Thymus (tissue), 11 donors: ENCODE data around the gene SLC35C1. TPM values are rescaled to one million over a fixed set of nuclear protein-coding genes. Genes with fewer than 3 reads are reported as not detected.

Experiments used
- DNase-seq, 9 donors: peaks; one replicate each; pipeline ENCODE4 v3.0.0-alpha.2; 2013; ENCODE audit warnings: low spot score in 9 of 9, low read depth in 6 of 9, missing footprints in 1 of 9
- H3K27ac ChIP-seq, 2 donors: one replicate each; pipeline ENCODE4 v1.5.1; 2013; ENCODE audit warnings: control low read depth in 1 of 2, low read depth in 1 of 2, low read length in 1 of 2, mild to moderate bottlenecking in 1 of 2, moderate library complexity in 1 of 2
- H3K27me3 ChIP-seq, 2 donors: one replicate each; pipeline ENCODE4 v1.5.1; 2013; ENCODE audit warnings: low read length in 1 of 2; ENCODE audit not compliant: control insufficient read depth in 2 of 2, insufficient read depth in 1 of 2
- H3K36me3 ChIP-seq, 2 donors: one replicate each; pipeline ENCODE4 v1.5.1; 2013; ENCODE audit warnings: low read length in 1 of 2, mild to moderate bottlenecking in 1 of 2, moderate library complexity in 1 of 2; ENCODE audit not compliant: control insufficient read depth in 2 of 2, insufficient read depth in 2 of 2
- H3K4me1 ChIP-seq, 2 donors: one replicate each; pipeline ENCODE4 v1.5.1; 2013; ENCODE audit warnings: low read length in 2 of 2; ENCODE audit not compliant: control insufficient read depth in 2 of 2, insufficient read depth in 2 of 2
- H3K4me3 ChIP-seq, 2 donors: one replicate each; pipeline ENCODE4 v1.5.1; 2013; ENCODE audit warnings: low read length in 2 of 2, control low read depth in 1 of 2, mild to moderate bottlenecking in 1 of 2
- H3K9me3 ChIP-seq, 2 donors: one replicate each; pipeline ENCODE4 v1.5.1; 2013; ENCODE audit warnings: low read length in 1 of 2, mild to moderate bottlenecking in 1 of 2; ENCODE audit not compliant: control insufficient read depth in 2 of 2, insufficient read depth in 1 of 2
- WGBS: extraction: QIAGEN DNeasy Blood & Tissue Kit; methylation state at CpG from one replicate; pipeline ENCODE4 v1.1.7; 2013; 5-methylcytosine and 5-hydroxymethylcytosine counted together
- polyA plus RNA-seq: library from polyadenylated mRNA; stranded (reverse); fragments of 200-250 nt; gene quantifications from one replicate; pipeline ENCODE4 v1.2.3, GENCODE V29; 2013
- total RNA-seq: library from RNA; stranded (reverse); fragments of 120-200 nt; gene quantifications from one replicate; pipeline ENCODE4 v1.2.4, GENCODE V29; 2013
- donor health status: healthy.

SLC35C1 gene
- total and polyA plus RNA-seq, 2 donors = 0.99 to 7.3 TPM

- 92% methylated on average over 5 of the region's 5 CpGs for WGBS
- Histone ChIP-seq H3K4me3 (no peak overlapping the region), H3K9me3 (peaks cover 0 to 3% of the 10 kb centered on the region in 2 donors), H3K4me1 (peaks cover 0 to 11% of the 10 kb centered on the region in 2 donors), H3K27me3 (peaks cover 0 to 2% of the 10 kb centered on the region in 2 donors), H3K27ac (no peak overlapping the region), H3K36me3 (no peaks in the 10 kb centered on the region)
- no peak for DNase-seq
Observed at GRCh38 chr11:45768486-45768885, 36.5 kb upstream of the SLC35C1 start.

GRCh38 chr11:45769960-45770359 is 35.0 kb upstream of the SLC35C1 start:
- peaks cover 0 to 3% of the 10 kb centered on the region in 2 donors for H3K9me3 ChIP-seq
- over 99% methylated on average over 5 of the region's 5 CpGs for WGBS
- no peaks in the 10 kb centered on the region for H3K36me3 ChIP-seq
- no peak overlapping the region for H3K4me3 ChIP-seq
- peaks cover 0 to 10% of the 10 kb centered on the region in 2 donors for H3K27me3 ChIP-seq
- no peak for DNase-seq
- H3K27ac ChIP-seq = no peak overlapping the region
- H3K4me1 ChIP-seq = peaks cover 0 to 11% of the 10 kb centered on the region in 2 donors

- DNase-seq = peak; percentile 38 to 84 (median 65)
- Histone ChIP-seq H3K4me1 (peaks cover 0 to 11% of the 10 kb centered on the region in 2 donors), H3K27ac (no peak overlapping the region), H3K9me3 (peaks cover 0 to 3% of the 10 kb centered on the region in 2 donors), H3K36me3 (no peaks in the 10 kb centered on the region), H3K4me3 (peak overlapping the region; percentile 56 to 57), H3K27me3 (peaks cover 0 to 10% of the 10 kb centered on the region in 2 donors)
- WGBS = 7% methylated on average over 18 of the region's 18 CpGs
Observed at GRCh38 chr11:45771193-45771565, 33.8 kb upstream of the SLC35C1 start.

- Histone ChIP-seq H3K27ac (no peak overlapping the region), H3K4me1 (peaks cover 0 to 11% of the 10 kb centered on the region in 2 donors), H3K4me3 (peak overlapping the region; percentile 56 to 57), H3K9me3 (peaks cover 0 to 3% of the 10 kb centered on the region in 2 donors), H3K27me3 (peaks cover 0 to 10% of the 10 kb centered on the region in 2 donors), H3K36me3 (no peaks in the 10 kb centered on the region)
- 7% methylated on average over 31 of the region's 31 CpGs for WGBS
- peak; percentile 59 to 87 (median 78) for DNase-seq
Observed at GRCh38 chr11:45771566-45772448, 33.1 kb upstream of the SLC35C1 start.

- Histone ChIP-seq H3K4me1 (peaks cover 0 to 11% of the 10 kb centered on the region in 2 donors), H3K36me3 (no peaks in the 10 kb centered on the region), H3K27ac (no peak overlapping the region), H3K4me3 (no peak overlapping the region), H3K9me3 (peaks cover 0 to 3% of the 10 kb centered on the region in 2 donors), H3K27me3 (peaks cover 0 to 10% of the 10 kb centered on the region in 2 donors)
- DNase-seq = no peak
- 69% methylated on average over 5 of the region's 5 CpGs for WGBS
Observed at GRCh38 chr11:45772449-45772774, 32.5 kb upstream of the SLC35C1 start.

- Histone ChIP-seq H3K4me3 (no peak overlapping the region), H3K27me3 (peaks cover 0 to 11% of the 10 kb centered on the region in 2 donors), H3K9me3 (peaks cover 0 to 3% of the 10 kb centered on the region in 2 donors), H3K4me1 (peaks cover 0 to 11% of the 10 kb centered on the region in 2 donors), H3K27ac (no peak overlapping the region), H3K36me3 (no peaks in the 10 kb centered on the region)
- DNase-seq = no peak
- WGBS = 93% methylated on average over 11 of the region's 11 CpGs
Observed at GRCh38 chr11:45772986-45773785, 31.8 kb upstream of the SLC35C1 start.

- Histone ChIP-seq H3K27me3 (peaks cover 0 to 10% of the 10 kb centered on the region in 2 donors), H3K36me3 (no peaks in the 10 kb centered on the region), H3K4me3 (no peak overlapping the region), H3K9me3 (peaks cover 0 to 3% of the 10 kb centered on the region in 2 donors), H3K27ac (no peak overlapping the region), H3K4me1 (peaks cover 0 to 11% of the 10 kb centered on the region in 2 donors)
- 97% methylated on average over 12 of the region's 12 CpGs for WGBS
- DNase-seq = no peak
Observed at GRCh38 chr11:45773786-45774655, 30.9 kb upstream of the SLC35C1 start.

GRCh38 chr11:45774786-45775185 is 30.2 kb upstream of the SLC35C1 start:
- Histone ChIP-seq H3K36me3 (no peaks in the 10 kb centered on the region), H3K27me3 (peaks cover 0 to 10% of the 10 kb centered on the region in 2 donors), H3K4me3 (no peak overlapping the region), H3K27ac (no peak overlapping the region), H3K4me1 (peaks cover 0 to 11% of the 10 kb centered on the region in 2 donors), H3K9me3 (peaks cover 0 to 3% of the 10 kb centered on the region in 2 donors)
- 96% methylated on average over 4 of the region's 4 CpGs for WGBS
- DNase-seq = no peak
